ENCODE results near the gene ARRDC3.
A peak's percentile ranks its signal among the peaks of the same experiment; 100 is the strongest.

GRCh38 chr5:91381774-91382359 lies 1.2 kb downstream of the ARRDC3 start:
- TF ChIP-seq POLR2AphosphoS5 (IDR thresholded peaks at IDR 0.05; ENCODE audit: low read depth, low read length) (no peak; the same call in 1 of the 2 replicates), CTCF (IDR thresholded peaks at IDR 0.05) (no peak), SIN3A (IDR thresholded peaks at IDR 0.05; ENCODE audit: borderline replicate concordance, insufficient read depth, low read depth, low read length) (0 out of 2 replicates have a peak, but pooled peaks have one; percentile 2), REST (IDR thresholded peaks at IDR 0.05; ENCODE audit: insufficient read depth in 1 of 2, low read depth in 2 of 2, low read length in 1 of 2) (no peak)
